ENCODE data around the gene SPATA31D1.

DNA sequence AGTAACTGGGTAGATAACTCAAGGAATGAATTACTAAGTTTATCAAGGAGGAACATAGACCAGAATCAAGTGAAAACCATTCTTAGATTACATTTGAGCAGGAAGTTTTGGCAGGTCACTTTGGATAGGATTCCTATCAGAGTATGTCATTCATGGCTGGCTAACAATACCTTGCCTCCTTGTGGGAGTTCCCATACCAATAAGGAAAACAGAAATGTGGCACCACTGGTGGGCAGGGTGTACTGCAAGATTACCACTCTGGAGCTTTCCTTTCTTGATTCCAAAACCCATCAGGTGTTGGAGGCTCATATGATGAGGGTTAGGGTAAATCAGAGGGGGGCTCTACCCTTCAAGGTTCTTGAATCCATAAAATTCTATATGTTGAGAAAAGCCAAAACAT lies 18.6 kb upstream of the SPATA31D1 start:
- TF ChIP-seq CTCF (CRISPR knock-in tag; IDR thresholded peaks at IDR 0.05) (no peak), ETV6 (CRISPR knock-in tag; conservative IDR thresholded peaks at IDR 0.05) (no peak), ZHX1 (CRISPR knock-in tag; IDR thresholded peaks at IDR 0.05; ENCODE audit: low read depth) (no peak), RFX3 (CRISPR knock-in tag; IDR thresholded peaks at IDR 0.05) (no peak), POLR2AphosphoS5 (IDR thresholded peaks at IDR 0.05; ENCODE audit: low read depth, low read length) (no peak), TGIF2 (CRISPR knock-in tag; IDR thresholded peaks at IDR 0.05) (no peak), MYC (CRISPR knock-in tag; IDR thresholded peaks at IDR 0.05; ENCODE audit: borderline replicate concordance) (no peak), RARG (CRISPR knock-in tag; IDR thresholded peaks at IDR 0.05; ENCODE audit: low read depth) (no peak), POLR2G (IDR thresholded peaks at IDR 0.05; ENCODE audit: low read depth, low read length) (no peak), ZNF530 (CRISPR knock-in tag; IDR thresholded peaks at IDR 0.05; ENCODE audit: low read depth) (no peak)
- TF ChIP-seq, protein P1, sequence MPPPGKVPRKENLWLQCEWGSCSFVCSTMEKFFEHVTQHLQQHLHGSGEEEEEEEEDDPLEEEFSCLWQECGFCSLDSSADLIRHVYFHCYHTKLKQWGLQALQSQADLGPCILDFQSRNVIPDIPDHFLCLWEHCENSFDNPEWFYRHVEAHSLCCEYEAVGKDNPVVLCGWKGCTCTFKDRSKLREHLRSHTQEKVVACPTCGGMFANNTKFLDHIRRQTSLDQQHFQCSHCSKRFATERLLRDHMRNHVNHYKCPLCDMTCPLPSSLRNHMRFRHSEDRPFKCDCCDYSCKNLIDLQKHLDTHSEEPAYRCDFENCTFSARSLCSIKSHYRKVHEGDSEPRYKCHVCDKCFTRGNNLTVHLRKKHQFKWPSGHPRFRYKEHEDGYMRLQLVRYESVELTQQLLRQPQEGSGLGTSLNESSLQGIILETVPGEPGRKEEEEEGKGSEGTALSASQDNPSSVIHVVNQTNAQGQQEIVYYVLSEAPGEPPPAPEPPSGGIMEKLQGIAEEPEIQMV (CRISPR knock-in tag; IDR thresholded peaks at IDR 0.05; ENCODE audit: low read depth) = no peak
- TF ChIP-seq, protein P2, sequence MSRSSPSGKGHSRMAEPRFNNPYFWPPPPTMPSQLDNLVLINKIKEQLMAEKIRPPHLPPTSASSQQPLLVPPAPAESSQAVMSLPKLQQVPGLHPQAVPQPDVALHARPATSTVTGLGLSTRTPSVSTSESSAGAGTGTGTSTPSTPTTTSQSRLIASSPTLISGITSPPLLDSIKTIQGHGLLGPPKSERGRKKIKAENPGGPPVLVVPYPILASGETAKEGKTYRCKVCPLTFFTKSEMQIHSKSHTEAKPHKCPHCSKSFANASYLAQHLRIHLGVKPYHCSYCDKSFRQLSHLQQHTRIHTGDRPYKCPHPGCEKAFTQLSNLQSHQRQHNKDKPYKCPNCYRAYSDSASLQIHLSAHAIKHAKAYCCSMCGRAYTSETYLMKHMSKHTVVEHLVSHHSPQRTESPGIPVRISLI (CRISPR knock-in tag; IDR thresholded peaks at IDR 0.05; ENCODE audit: borderline replicate concordance) = no peak

Data from HepG2 (cell line).